ENCODE measurements around the gene OSBPL6. TPM values are rescaled to one million over a fixed set of nuclear protein-coding genes. Genes with fewer than 3 reads are reported as not detected.
A peak's percentile ranks its signal among the peaks of the same experiment; 100 is the strongest.

OSBPL6 gene
- total and polyA plus RNA-seq, 9 of the 15 experiments (the other 6 are each of a cell fraction or from before 2014, with no cell fraction given), result 3.4 to 12.7 (median 9.3) TPM

- TF ChIP-seq NR2F6 (CRISPR knock-in tag; IDR thresholded peaks at IDR 0.05) (no peak), ZKSCAN1 (IDR thresholded peaks at IDR 0.05; ENCODE audit: low read depth, low read length) (no peak), XRCC4 (IDR thresholded peaks at IDR 0.05; ENCODE audit: extremely low read depth, insufficient read depth, insufficient read length) (no peak), TCF3 (CRISPR knock-in tag; IDR thresholded peaks at IDR 0.05) (no peak; the same call in 1 of the 2 replicates), ZNF354B (CRISPR knock-in tag; IDR thresholded peaks at IDR 0.05) (no peak), ZNF785 (CRISPR knock-in tag; IDR thresholded peaks at IDR 0.05) (no peak), ZNF77 (CRISPR knock-in tag; IDR thresholded peaks at IDR 0.05) (no peak), ZNF232 (CRISPR knock-in tag; IDR thresholded peaks at IDR 0.05) (no peak), FOXM1 (IDR thresholded peaks at IDR 0.05; ENCODE audit: low read depth) (peak; percentile 59; the same call in 1 of the 2 replicates), FOXM1 (CRISPR knock-in tag; IDR thresholded peaks at IDR 0.05; ENCODE audit: low read depth) (no peak), MYBL2 (IDR thresholded peaks at IDR 0.05; ENCODE audit: low read depth) (peak; percentile 77; the same call in 1 of the 2 replicates), MYBL2 (CRISPR knock-in tag; IDR thresholded peaks at IDR 0.05; ENCODE audit: borderline replicate concordance) (no peak), ETS2 (tag; IDR thresholded peaks at IDR 0.05; ENCODE audit: borderline replicate concordance, poor library complexity, severe bottlenecking) (no peak), OTX1 (CRISPR knock-in tag; IDR thresholded peaks at IDR 0.05) (no peak), FOXJ3 (CRISPR knock-in tag; IDR thresholded peaks at IDR 0.05) (no peak), DPF2 (IDR thresholded peaks at IDR 0.05) (peak; percentile 72; the same call in 1 of the 2 replicates), DLX4 (CRISPR knock-in tag; IDR thresholded peaks at IDR 0.05) (no peak), VEZF1 (CRISPR knock-in tag; IDR thresholded peaks at IDR 0.05) (no peak), EP400 (IDR thresholded peaks at IDR 0.05) (peak; percentile 87), SRSF3 (IDR thresholded peaks at IDR 0.05; ENCODE audit: insufficient read depth, low read length) (no peak)
- TF ChIP-seq, protein P1, sequence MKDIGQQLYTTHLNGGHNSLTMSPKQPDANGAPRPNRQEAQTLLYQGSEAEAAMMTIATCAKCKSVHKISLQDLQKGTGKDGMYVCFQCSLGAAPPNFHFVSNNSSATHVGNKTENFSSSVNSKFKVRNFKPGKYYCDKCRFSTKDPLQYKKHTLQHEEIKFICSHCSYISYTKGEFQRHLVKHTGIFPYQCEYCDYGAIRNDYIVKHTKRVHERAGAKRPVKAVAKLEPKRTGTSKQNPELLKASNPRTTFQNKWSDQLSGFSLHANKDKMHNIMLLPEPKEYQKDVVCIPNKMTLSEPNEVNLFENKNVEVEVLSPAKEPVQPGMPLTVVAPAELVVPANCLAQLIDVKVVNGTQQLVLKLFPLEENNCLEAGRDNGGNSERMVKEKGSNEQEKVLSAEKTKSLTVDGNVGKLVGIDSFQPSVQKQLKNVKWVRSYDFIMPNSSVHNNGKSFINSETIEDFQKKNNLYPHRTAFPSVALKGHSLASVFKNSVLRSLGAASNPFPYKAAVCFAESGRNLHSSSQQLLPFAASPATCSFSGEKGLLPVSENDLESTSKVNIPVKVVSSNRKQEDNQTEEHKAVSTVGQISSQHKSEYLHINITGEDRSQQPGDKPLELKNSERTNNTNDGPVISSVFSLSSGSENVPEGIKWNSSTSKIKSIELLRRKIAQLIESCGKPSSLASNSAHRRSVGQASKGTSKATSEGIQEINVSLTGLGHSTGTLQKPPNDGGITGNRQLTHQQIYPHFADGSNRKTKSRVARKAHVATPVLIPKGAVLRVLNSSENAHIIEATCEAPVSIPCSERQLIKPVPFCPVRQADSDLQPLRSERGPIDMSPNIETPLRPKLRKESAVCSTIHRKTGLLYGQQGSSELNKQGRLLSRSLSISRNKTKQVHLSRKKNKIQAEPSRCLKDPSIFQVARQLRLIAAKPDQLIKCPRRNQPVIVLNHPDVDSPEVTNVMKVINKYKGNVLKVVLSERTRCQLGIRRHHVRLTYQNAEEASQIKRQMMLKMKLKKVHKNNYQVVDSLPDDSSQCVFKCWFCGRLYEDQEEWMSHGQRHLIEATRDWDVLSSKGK (CRISPR knock-in tag; IDR thresholded peaks at IDR 0.05), result no peak
- TF ChIP-seq, protein P2, sequence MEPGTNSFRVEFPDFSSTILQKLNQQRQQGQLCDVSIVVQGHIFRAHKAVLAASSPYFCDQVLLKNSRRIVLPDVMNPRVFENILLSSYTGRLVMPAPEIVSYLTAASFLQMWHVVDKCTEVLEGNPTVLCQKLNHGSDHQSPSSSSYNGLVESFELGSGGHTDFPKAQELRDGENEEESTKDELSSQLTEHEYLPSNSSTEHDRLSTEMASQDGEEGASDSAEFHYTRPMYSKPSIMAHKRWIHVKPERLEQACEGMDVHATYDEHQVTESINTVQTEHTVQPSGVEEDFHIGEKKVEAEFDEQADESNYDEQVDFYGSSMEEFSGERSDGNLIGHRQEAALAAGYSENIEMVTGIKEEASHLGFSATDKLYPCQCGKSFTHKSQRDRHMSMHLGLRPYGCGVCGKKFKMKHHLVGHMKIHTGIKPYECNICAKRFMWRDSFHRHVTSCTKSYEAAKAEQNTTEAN (CRISPR knock-in tag; IDR thresholded peaks at IDR 0.05), result no peak
Measured at GRCh38 chr2:178414266-178415247, 220.2 kb downstream of the OSBPL6 start (continued).
